ENCODE data around the gene PDE3B. TPM values are rescaled to one million over a fixed set of nuclear protein-coding genes. Genes with fewer than 3 reads are reported as not detected.

Gene PDE3B
- polyA plus RNA-seq, 3 donors, result 4.0 to 6.0 (median 5.2) TPM

- no peak for DNase-seq
- Histone ChIP-seq H3K4me2 (replicated peaks; ENCODE audit: extremely low read depth, low read length, poor library complexity, severe bottlenecking) (no peak overlapping the region), H2AFZ (ENCODE audit: insufficient read depth, low read depth, low read length, poor library complexity, severe bottlenecking) (no peak overlapping the region), H4K20me1 (ENCODE audit: insufficient read depth, low read length) (no peaks in the 10 kb centered on the region), H3K27me3 (ENCODE audit: control insufficient read depth in 2 of 2, insufficient read depth in 2 of 2, low read length in 2 of 2) (no peaks in the 10 kb centered on the region), H3K27ac (ENCODE audit: low read depth in 1 of 2, low read length in 2 of 2) (no peak overlapping the region), H3K9ac (ENCODE audit: insufficient read depth, low read length, poor library complexity, severe bottlenecking) (no peak overlapping the region), H3K4me1 (ENCODE audit: control insufficient read depth in 1 of 2, insufficient read depth in 2 of 2, low read length in 2 of 2) (no peaks in the 10 kb centered on the region), H3K79me2 (ENCODE audit: insufficient read depth, low read length) (no peaks in the 10 kb centered on the region), H3K36me3 (replicated peaks in 1 of 2; ENCODE audit: control insufficient read depth in 1 of 2, insufficient read depth in 2 of 2, low read length in 2 of 2) (peaks cover 22 to 79% of the 10 kb centered on the region in 2 donors), H3K9me3 (replicated peaks in 1 of 2; ENCODE audit: control insufficient read depth in 1 of 2, insufficient read depth in 1 of 2, low read length in 2 of 2) (no peaks in the 10 kb centered on the region), H3K4me3 (replicated peaks in 1 of 3; ENCODE audit: low read depth in 2 of 3, low read length in 3 of 3) (no peak overlapping the region)
- H3K9me3 Mint-ChIP-seq, result no peaks in the 10 kb centered on the region
- no peaks in the 10 kb centered on the region for H3K27me3 Mint-ChIP-seq (ENCODE audit: low read depth in 3 of 3)
- no peak for TF ChIP-seq CTCF (IDR thresholded peaks at IDR 0.05)
- H3K36me3 Mint-ChIP-seq, result peaks cover 50 to 58% of the 10 kb centered on the region in 2 donors
- intact Hi-C loops (cut with micrococcal nuclease), result no loop called here
- H3K4me3 Mint-ChIP-seq, result no peak overlapping the region
- peaks cover 2% of the 10 kb centered on the region for H3K4me1 Mint-ChIP-seq
- WGBS (ENCODE audit: insufficient coverage), result no CpG with 5 or more reads among the region's 5 CpGs
- no peak overlapping the region for H3K27ac Mint-ChIP-seq
Measured at GRCh38 chr11:14875163-14875562, 231.6 kb downstream of the PDE3B start.

GRCh38 chr11:14881576-14882193, 238.1 kb downstream of the PDE3B start:
- Histone ChIP-seq H3K9me3 (replicated peaks in 1 of 2; ENCODE audit: control insufficient read depth in 1 of 2, insufficient read depth in 1 of 2, low read length in 2 of 2) (no peaks in the 10 kb centered on the region), H3K36me3 (replicated peaks in 1 of 2; ENCODE audit: control insufficient read depth in 1 of 2, insufficient read depth in 2 of 2, low read length in 2 of 2) (peaks cover 20 to 46% of the 10 kb centered on the region in 2 donors), H3K4me2 (replicated peaks; ENCODE audit: extremely low read depth, low read length, poor library complexity, severe bottlenecking) (no peak overlapping the region), H3K27ac (ENCODE audit: low read depth in 1 of 2, low read length in 2 of 2) (no peak overlapping the region), H3K9ac (ENCODE audit: insufficient read depth, low read length, poor library complexity, severe bottlenecking) (no peak overlapping the region), H3K4me1 (ENCODE audit: control insufficient read depth in 1 of 2, insufficient read depth in 2 of 2, low read length in 2 of 2) (no peaks in the 10 kb centered on the region), H3K79me2 (ENCODE audit: insufficient read depth, low read length) (no peaks in the 10 kb centered on the region), H2AFZ (ENCODE audit: insufficient read depth, low read depth, low read length, poor library complexity, severe bottlenecking) (no peak overlapping the region), H4K20me1 (ENCODE audit: insufficient read depth, low read length) (peaks cover 3% of the 10 kb centered on the region), H3K27me3 (ENCODE audit: control insufficient read depth in 2 of 2, insufficient read depth in 2 of 2, low read length in 2 of 2) (no peaks in the 10 kb centered on the region), H3K4me3 (replicated peaks in 1 of 3; ENCODE audit: low read depth in 2 of 3, low read length in 3 of 3) (no peak overlapping the region)
- no CpG with 5 or more reads among the region's 2 CpGs for WGBS (ENCODE audit: insufficient coverage)
- no peak overlapping the region for H3K4me3 Mint-ChIP-seq
- intact Hi-C loops (cut with micrococcal nuclease), result no loop called here
- TF ChIP-seq CTCF (IDR thresholded peaks at IDR 0.05), result no peak
- no peaks in the 10 kb centered on the region for H3K9me3 Mint-ChIP-seq
- peaks cover 11% of the 10 kb centered on the region for H3K4me1 Mint-ChIP-seq
- peaks cover 27 to 33% of the 10 kb centered on the region in 2 donors for H3K36me3 Mint-ChIP-seq
- H3K27ac Mint-ChIP-seq, result no peak overlapping the region
- no peaks in the 10 kb centered on the region for H3K27me3 Mint-ChIP-seq (ENCODE audit: low read depth in 3 of 3)
- DNase-seq, result no peak

Data from CD14-positive monocyte (primary cell).